Right lobe of liver (tissue), 4 donors: Measurements from ENCODE around the gene DUXA.

ENCODE experiments used
- POLR2A ChIP-seq: fragments of 450-650 bp; IDR thresholded peaks from one replicate; pipeline ENCODE4 v1.6.1; 2017; ENCODE audit warnings: antibody characterized with exemption, mild to moderate bottlenecking
- TF ChIP-seq, protein P1 (sequence below), 4 donors: fragments of 200-600 bp in 3 of 4; fragments of 450-650 bp in 1 of 4; IDR thresholded peaks; one replicate each; pipeline versions ENCODE4 v1.5.1 to v1.8.0; 2016 to 2022; ENCODE audit warnings: antibody characterized with exemption in 4 of 4, mild to moderate bottlenecking in 2 of 4
- donor health status: DM: no; HTN: no; CAD: no.
- donor health status: DM: no; HTN: no; CAD: no.
- donor health status: DM: no; HTN: yes; CAD: no.

DNA sequence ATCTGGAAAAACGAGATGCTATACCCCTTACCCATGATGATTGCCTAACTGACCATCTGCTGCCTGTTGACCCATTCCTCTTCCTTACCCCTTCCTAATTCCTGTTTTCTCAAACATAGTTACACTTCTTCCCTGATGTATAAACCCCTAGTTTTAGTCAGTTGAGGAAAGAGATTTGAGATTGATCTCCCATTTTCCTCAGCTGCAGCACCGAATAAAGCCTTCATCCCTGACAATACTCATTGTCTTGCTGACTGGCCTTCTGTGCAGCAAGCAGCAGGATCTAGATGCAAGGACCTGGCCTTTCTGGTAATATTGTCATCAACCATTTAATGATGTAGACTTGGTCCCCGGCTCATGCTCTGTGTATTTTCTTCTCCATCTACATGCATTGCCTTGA is 23.0 kb upstream of the DUXA start:
- TF ChIP-seq POLR2A = no peak
- TF ChIP-seq, protein P1, sequence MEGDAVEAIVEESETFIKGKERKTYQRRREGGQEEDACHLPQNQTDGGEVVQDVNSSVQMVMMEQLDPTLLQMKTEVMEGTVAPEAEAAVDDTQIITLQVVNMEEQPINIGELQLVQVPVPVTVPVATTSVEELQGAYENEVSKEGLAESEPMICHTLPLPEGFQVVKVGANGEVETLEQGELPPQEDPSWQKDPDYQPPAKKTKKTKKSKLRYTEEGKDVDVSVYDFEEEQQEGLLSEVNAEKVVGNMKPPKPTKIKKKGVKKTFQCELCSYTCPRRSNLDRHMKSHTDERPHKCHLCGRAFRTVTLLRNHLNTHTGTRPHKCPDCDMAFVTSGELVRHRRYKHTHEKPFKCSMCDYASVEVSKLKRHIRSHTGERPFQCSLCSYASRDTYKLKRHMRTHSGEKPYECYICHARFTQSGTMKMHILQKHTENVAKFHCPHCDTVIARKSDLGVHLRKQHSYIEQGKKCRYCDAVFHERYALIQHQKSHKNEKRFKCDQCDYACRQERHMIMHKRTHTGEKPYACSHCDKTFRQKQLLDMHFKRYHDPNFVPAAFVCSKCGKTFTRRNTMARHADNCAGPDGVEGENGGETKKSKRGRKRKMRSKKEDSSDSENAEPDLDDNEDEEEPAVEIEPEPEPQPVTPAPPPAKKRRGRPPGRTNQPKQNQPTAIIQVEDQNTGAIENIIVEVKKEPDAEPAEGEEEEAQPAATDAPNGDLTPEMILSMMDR (IDR thresholded peaks at IDR 0.05) = no peak
